HUES6 (cell line): ENCODE measurements around the gene GABBR2.

ENCODE experiments used
- H3K27ac ChIP-seq: 2 replicates; pipeline ENCODE4 v1.7.0; 2013; ENCODE audit warnings: low read depth, mild to moderate bottlenecking, low read length, inconsistent platforms
- H3K27me3 ChIP-seq: 2 replicates; pipeline ENCODE4 v1.6.1; 2013; ENCODE audit warnings: low read length; ENCODE audit not compliant: control insufficient read depth, insufficient read depth
- H3K36me3 ChIP-seq: 2 replicates; pipeline ENCODE4 v1.6.1; 2013; ENCODE audit warnings: low read length; ENCODE audit not compliant: control insufficient read depth, insufficient read depth
- H3K4me1 ChIP-seq: 2 replicates; pipeline ENCODE4 v1.6.1; 2013; ENCODE audit warnings: low read length; ENCODE audit not compliant: control insufficient read depth, insufficient read depth
- H3K4me3 ChIP-seq: 2 replicates; pipeline ENCODE4 v1.5.1; 2013; ENCODE audit warnings: low read depth, low read length
- H3K9ac ChIP-seq: one replicate; pipeline ENCODE4 v1.6.1; 2013; ENCODE audit warnings: mild to moderate bottlenecking, low read length
- H3K9me3 ChIP-seq: 2 replicates; pipeline ENCODE4 v1.6.1; 2013; ENCODE audit warnings: low read depth, low read length; ENCODE audit not compliant: control insufficient read depth, insufficient read depth

Gene GABBR2

DNA sequence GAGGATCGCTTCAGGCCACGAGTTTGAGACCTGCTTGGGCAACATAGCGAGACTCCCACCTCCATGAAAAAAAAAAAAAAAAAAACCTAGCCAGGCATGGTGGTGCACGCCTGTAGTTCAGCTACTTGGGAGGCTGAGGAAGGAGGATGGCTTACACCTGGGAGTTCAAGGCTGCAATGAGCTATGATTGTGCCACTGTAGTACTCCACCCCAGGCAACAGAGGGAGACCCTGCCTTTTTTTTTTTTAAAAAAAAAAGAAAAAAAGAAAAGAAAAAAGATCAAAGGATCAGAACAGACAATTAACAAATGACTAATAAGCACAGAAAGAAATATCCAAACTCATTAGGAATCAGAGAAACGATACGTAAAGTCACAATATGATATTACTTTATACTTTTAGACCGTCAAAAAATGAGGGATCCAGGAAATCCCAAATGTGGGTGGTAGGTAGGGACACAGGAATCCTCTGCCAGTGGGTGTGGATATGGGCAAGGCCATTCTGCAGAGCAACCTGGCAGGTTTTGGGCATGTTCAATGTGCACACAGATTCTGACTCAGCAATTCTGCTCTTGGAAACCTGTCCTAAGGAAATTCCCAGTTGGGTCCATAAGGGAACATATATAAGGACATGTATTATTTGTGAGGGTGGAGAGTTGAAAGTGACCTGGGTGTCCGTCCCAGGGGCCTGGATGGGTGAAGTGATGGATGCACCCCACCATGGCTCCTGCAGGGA is 308.6 kb downstream of the GABBR2 start:
- Histone ChIP-seq H3K9me3 (no peaks in the 10 kb centered on the region), H3K27me3 (no peaks in the 10 kb centered on the region), H3K4me1 (peaks cover 17% of the 10 kb centered on the region), H3K36me3 (no peaks in the 10 kb centered on the region), H3K27ac (no peak overlapping the region), H3K4me3 (no peak overlapping the region), H3K9ac (no peak overlapping the region)

DNA sequence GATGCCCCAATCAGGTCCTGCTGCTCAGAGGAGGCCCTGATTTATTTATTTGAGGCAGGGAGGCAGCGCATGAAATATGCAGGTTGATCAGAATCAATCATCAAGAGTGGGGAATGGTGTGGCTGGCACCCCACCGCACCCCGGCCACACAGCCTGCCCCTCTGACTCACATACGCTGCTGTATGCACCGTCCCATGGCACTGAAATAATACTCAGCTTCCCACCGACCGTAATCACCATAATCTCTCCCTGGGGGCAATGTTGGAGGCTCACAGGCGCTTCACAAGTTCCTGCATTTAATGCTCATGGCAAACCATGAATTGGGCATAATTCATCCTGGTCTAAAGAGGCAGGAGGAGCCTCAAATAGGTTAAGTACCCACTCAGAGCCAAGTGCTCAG is 312.1 kb downstream of the GABBR2 start:
- Histone ChIP-seq H3K9ac (no peak overlapping the region), H3K27me3 (no peaks in the 10 kb centered on the region), H3K4me3 (no peak overlapping the region), H3K27ac (no peak overlapping the region), H3K9me3 (peaks cover 3% of the 10 kb centered on the region; the same call in 1 of the 2 replicates), H3K4me1 (peaks cover 11% of the 10 kb centered on the region), H3K36me3 (no peaks in the 10 kb centered on the region)

DNA sequence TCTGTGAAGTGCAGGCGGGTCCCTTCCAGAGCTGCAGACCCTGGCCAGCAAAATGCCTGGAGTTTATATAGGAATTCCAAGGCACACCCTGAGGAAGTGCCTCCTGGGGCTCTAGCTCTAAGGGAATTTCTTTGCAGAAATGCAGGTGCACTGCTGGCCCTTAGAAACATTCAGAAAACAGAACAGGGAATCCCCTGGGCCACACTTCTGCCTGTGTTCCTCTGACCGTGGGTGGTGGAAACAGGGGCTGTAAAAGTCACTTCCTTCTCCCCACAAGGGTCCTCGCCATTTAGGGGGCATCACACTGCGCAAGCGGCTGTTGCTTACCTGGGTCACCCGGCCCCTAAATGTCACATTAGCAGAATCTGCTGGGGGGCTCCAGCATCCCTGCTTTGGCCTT is 312.5 kb downstream of the GABBR2 start:
- H3K9me3 ChIP-seq: peaks cover 3% of the 10 kb centered on the region; the same call in 1 of the 2 replicates
- H3K9ac ChIP-seq: no peak overlapping the region
- peaks cover 8% of the 10 kb centered on the region; the same call in 1 of the 2 replicates for H3K4me1 ChIP-seq
- H3K27me3 ChIP-seq: no peaks in the 10 kb centered on the region
- no peak overlapping the region for H3K4me3 ChIP-seq
- no peak overlapping the region for H3K27ac ChIP-seq
- no peaks in the 10 kb centered on the region for H3K36me3 ChIP-seq

DNA sequence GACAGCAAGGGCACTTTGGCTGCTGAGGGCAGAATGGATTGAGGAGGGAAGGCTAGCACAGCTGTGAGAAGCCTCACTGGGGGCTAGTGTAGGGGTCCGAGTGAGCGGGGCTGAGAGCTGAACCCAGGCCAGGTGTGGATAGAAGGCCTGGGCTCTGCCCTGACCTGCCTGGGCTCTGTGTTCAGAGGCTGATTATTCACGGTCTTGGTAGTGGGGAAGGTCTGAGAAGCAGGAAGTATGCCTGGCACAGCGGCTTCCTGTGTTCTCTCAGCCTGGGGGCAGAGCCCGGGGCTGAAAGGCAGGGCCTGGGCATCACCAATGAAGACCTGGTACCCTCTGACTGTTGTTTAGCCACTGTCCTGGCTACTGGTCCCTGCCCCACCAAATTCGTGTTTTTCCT is 316.9 kb downstream of the GABBR2 start:
- no peak overlapping the region for H3K4me3 ChIP-seq
- H3K9ac ChIP-seq: no peak overlapping the region

DNA sequence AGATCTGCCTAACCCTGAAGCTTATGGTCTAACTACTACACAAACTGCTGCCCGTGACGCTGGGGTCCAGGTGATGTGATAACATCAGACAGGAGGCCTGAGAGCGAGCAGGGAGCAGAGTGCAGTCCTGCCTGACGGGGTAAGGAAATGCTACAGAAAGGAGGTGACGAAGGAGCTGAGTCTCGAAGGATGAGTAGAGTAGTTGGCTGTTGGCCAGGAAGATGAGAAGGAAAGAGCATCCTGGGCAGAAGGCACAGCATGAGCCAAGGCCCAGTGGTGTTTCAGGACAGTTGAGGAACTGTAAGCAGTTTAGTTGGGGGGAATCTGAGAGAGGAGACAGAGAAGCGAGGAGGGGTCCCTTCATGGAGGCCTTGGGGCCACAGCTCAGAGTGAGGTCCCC is 317.3 kb downstream of the GABBR2 start:
- Histone ChIP-seq H3K27me3 (no peaks in the 10 kb centered on the region), H3K36me3 (no peaks in the 10 kb centered on the region), H3K27ac (no peak overlapping the region), H3K4me3 (no peak overlapping the region), H3K9me3 (peaks cover 3% of the 10 kb centered on the region; the same call in 1 of the 2 replicates), H3K9ac (no peak overlapping the region), H3K4me1 (peaks cover 10% of the 10 kb centered on the region; the same call in 1 of the 2 replicates)

More for the DNA sequence above, 316.9 kb downstream of the GABBR2 start:
- H3K27ac ChIP-seq: no peak overlapping the region
- peaks cover 3% of the 10 kb centered on the region; the same call in 1 of the 2 replicates for H3K9me3 ChIP-seq
- H3K27me3 ChIP-seq: no peaks in the 10 kb centered on the region
- peaks cover 8% of the 10 kb centered on the region; the same call in 1 of the 2 replicates for H3K4me1 ChIP-seq
- H3K36me3 ChIP-seq: no peaks in the 10 kb centered on the region

DNA sequence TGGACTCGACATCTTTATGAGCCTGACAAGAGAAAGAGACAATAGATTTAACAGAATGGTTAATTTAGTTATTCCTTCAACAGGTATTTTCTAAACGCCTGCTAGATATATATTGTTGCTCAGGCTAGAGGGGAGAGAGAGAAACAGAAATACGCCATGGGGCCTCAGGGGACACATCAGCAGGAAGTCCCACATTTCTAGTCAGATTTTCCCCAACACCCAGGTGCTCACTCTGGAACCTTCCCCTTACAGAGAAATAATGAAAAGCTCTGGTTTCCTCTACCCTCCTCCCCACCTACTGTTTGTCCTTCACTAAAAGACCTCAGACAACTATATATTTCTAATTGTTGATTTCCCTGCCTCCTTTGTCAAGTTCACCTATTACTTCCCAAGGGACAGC is 323.0 kb downstream of the GABBR2 start:
- Histone ChIP-seq H3K9me3 (no peaks in the 10 kb centered on the region), H3K36me3 (no peaks in the 10 kb centered on the region), H3K4me1 (peaks cover 5% of the 10 kb centered on the region; the same call in 1 of the 2 replicates), H3K4me3 (no peak overlapping the region), H3K27ac (no peak overlapping the region), H3K9ac (no peak overlapping the region), H3K27me3 (no peaks in the 10 kb centered on the region)

DNA sequence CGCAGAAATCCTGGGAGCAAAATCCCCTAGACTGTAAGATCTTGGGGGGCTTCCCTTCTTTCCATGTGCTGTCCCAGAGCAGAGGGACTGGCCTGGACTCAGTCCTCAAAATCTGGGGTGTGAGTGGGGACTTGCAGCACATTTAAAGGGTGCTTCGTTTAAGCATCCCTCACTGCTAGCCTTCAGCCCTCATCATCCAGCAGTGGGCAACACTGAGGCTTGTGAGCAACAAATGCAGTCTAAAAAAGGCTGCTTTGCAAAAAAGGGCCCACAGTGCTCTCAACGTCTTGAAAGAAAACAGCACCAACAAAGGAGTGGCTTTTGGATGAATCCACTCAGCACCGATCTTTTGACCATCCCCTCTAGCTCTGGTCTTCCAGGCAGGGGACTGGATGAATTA is 325.0 kb downstream of the GABBR2 start:
- H3K9ac ChIP-seq: no peak overlapping the region
- H3K27ac ChIP-seq: no peak overlapping the region
- no peak overlapping the region for H3K4me3 ChIP-seq
- H3K36me3 ChIP-seq: no peaks in the 10 kb centered on the region
- no peaks in the 10 kb centered on the region for H3K9me3 ChIP-seq
- no peaks in the 10 kb centered on the region for H3K27me3 ChIP-seq
- H3K4me1 ChIP-seq: peaks cover 14% of the 10 kb centered on the region

DNA sequence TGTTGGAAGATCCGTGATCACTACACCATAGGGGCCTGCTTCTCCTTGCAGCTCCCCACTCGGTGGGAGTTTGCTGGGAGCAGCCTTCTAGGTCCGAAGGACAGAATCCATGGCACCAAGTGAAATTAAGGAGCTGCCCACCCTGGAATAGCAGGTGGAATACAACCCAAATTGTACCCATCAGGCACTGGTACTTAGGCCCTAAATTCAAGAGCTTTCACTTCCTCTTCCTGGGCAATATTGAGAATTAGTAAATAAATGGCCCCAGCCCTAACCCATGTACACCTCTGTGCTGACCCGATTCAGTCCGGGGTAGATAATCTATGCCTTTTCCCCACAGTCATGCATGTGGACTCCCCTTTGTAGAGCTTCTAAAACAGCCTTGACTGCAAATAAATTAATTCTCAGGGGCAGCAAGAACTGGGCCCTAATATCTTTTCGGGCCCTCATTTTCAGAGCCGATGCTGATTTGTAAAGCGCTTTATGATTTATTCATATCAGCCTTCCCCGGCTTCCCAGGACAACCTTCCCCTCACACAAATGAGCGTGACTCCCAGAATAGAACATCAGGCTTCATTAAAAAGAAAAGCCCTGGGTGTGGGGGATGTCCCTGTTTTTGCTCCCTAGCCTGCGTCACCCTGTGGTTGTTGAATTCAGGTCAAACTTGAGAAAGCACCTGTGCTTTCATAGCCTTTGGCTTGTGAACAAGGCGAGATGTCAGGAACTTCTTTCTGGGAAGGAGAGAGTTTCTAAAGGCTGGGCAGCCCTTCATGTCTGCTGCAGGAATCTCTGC is 327.2 kb downstream of the GABBR2 start:
- H3K4me3 ChIP-seq: no peak overlapping the region
- no peak overlapping the region for H3K27ac ChIP-seq
- no peak overlapping the region for H3K9ac ChIP-seq
- no peaks in the 10 kb centered on the region for H3K9me3 ChIP-seq
- H3K4me1 ChIP-seq: peaks cover 11% of the 10 kb centered on the region
- H3K27me3 ChIP-seq: no peaks in the 10 kb centered on the region
- no peaks in the 10 kb centered on the region for H3K36me3 ChIP-seq

DNA sequence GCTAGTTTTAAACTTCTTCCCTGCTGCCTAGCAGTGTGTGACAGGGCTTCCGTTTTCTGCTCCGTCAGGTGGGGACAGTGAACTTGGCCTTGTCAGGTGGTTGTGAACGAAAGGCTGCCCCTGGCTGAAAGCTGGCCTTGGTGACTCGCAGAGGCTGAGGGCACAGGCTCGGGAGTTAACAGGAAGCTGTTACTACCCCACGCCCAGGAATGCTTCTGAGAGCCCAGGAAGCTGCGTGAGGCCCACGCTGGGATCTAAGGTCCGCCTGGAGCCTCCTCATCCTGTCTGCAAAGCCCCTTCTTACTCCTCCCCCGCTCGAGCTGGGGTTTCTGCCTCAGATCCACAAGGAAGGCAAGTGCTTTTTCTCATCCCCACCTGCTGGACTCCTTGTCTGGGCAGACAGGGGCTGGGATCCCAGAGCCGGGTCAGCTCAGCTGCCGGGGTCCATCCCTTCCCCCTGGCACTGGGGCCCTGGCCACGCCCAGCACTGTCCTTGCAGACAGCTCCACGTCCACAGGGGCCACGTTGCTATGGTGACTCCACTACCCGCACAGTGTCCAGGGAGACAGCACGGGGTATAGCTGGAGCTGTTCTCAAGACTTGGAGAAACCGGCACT is 328.6 kb downstream of the GABBR2 start:
- peaks cover 10% of the 10 kb centered on the region for H3K4me1 ChIP-seq
- no peaks in the 10 kb centered on the region for H3K27me3 ChIP-seq
- H3K9me3 ChIP-seq: no peaks in the 10 kb centered on the region
- H3K4me3 ChIP-seq: no peak overlapping the region
- H3K36me3 ChIP-seq: no peaks in the 10 kb centered on the region
- no peak overlapping the region for H3K9ac ChIP-seq
- H3K27ac ChIP-seq: no peak overlapping the region

DNA sequence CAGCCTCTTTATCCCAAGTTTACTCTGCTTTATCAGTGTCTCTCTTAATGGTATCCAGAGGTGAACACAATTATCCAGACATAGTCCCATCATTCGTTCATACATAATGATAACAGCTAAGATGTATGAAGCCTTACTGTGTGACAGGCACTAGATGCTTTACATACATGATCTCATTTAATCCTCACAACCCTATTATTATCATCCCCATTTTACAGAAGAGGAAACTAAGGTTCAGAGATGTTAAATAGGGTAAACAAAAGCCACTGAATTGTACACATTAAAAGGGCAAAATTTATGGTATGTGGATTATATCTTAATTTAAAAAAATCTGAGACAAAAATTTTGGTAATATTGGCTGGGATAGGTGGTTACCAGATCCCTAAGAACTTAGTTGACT is 329.2 kb downstream of the GABBR2 start:
- Histone ChIP-seq H3K4me1 (peaks cover 16% of the 10 kb centered on the region), H3K4me3 (no peak overlapping the region), H3K9me3 (no peaks in the 10 kb centered on the region), H3K27me3 (no peaks in the 10 kb centered on the region), H3K9ac (no peak overlapping the region), H3K27ac (no peak overlapping the region), H3K36me3 (no peaks in the 10 kb centered on the region)

DNA sequence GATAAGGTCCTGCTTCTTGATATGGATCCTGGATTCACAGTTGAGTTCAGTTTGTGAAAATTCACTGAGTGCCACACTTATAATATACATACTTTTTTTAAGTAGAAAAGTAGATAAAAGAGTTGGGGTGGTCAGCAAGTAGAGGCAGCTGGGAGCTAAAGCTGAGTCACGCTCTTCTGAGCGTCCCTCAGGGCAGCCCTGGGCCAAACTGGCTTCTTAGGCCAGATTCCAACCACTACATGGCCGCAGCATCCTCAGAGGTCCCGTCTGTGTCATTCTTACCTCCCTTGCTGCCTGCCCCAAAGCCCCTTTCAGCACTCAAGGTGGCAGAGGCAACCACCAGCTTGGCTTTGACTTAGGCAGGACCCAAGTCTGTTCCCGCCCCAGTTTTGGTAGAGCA is 329.9 kb downstream of the GABBR2 start:
- Histone ChIP-seq H3K4me1 (peaks cover 20% of the 10 kb centered on the region), H3K27me3 (no peaks in the 10 kb centered on the region), H3K9ac (no peak overlapping the region), H3K4me3 (no peak overlapping the region), H3K27ac (no peak overlapping the region), H3K9me3 (no peaks in the 10 kb centered on the region), H3K36me3 (no peaks in the 10 kb centered on the region)
